OCI-LY1 (cell line): ENCODE data around the gene EPYC.

Source experiments
- H2AFZ ChIP-seq: fragments of 200-600 bp; sonication (generic), shearing (Covaris generic); 2 replicates; pipeline ENCODE4 v1.6.0; 2014; ENCODE audit warnings: antibody characterized with exemption, mild to moderate bottlenecking, low read length
- H3F3A ChIP-seq: fragments of 200-600 bp; sonication (generic), shearing (Covaris generic); 2 replicates; pipeline ENCODE4 v1.6.0; 2014; ENCODE audit warnings: mild to moderate bottlenecking, antibody characterized with exemption, low read length, moderate library complexity; ENCODE audit not compliant: insufficient read depth
- H3K27ac ChIP-seq: fragments of 200-600 bp; sonication (generic); 2 replicates; pipeline ENCODE4 v1.5.1; 2014; ENCODE audit warnings: low read length, mixed run types, mild to moderate bottlenecking, low read depth; ENCODE audit not compliant: poor library complexity, severe bottlenecking
- H3K27me3 ChIP-seq: fragments of 200-600 bp; sonication (generic); 2 replicates; pipeline ENCODE4 v1.6.0; 2014; ENCODE audit warnings: antibody characterized with exemption, mild to moderate bottlenecking, low read length, moderate library complexity; ENCODE audit not compliant: insufficient read depth
- H3K36me3 ChIP-seq: fragments of 200-600 bp; sonication (generic); 2 replicates; pipeline ENCODE4 v1.6.1; 2014; ENCODE audit warnings: mild to moderate bottlenecking, antibody characterized with exemption, low read length, moderate library complexity, mixed read lengths; ENCODE audit not compliant: insufficient read depth
- H3K4me1 ChIP-seq: fragments of 200-600 bp; sonication (generic); 2 replicates; pipeline ENCODE4 v1.5.1; 2014; ENCODE audit warnings: mild to moderate bottlenecking, low read length, moderate library complexity; ENCODE audit not compliant: insufficient read depth, severe bottlenecking
- H3K4me2 ChIP-seq: fragments of 200-600 bp; sonication (generic), shearing (Covaris generic); 2 replicates; pipeline ENCODE4 v1.6.1; 2014; ENCODE audit warnings: low read length
- H3K4me3 ChIP-seq: fragments of 200-600 bp; sonication (generic); 2 replicates; pipeline ENCODE4 v1.5.1; 2014; ENCODE audit warnings: low read length, low read depth, mild to moderate bottlenecking, mixed read lengths; ENCODE audit not compliant: poor library complexity, severe bottlenecking
- H3K79me2 ChIP-seq: fragments of 200-600 bp; shearing (Covaris generic); 2 replicates; pipeline ENCODE4 v1.6.1; 2016; ENCODE audit warnings: mixed run types, low read length, mixed read lengths; ENCODE audit not compliant: insufficient read depth
- H3K9ac ChIP-seq: fragments of 200-600 bp; sonication (generic), shearing (Covaris generic); 2 replicates; pipeline ENCODE4 v1.6.1; 2014; ENCODE audit warnings: mild to moderate bottlenecking, low read length, mixed read lengths
- H3K9me2 ChIP-seq: fragments of 200-600 bp; sonication (generic), shearing (Covaris generic); 2 replicates; pipeline ENCODE4 v1.6.1; 2014; ENCODE audit warnings: low read depth, mild to moderate bottlenecking, low read length, mixed read lengths
- H3K9me3 ChIP-seq: fragments of 200-600 bp; shearing (Covaris generic); 2 replicates; pipeline ENCODE4 v1.6.1; 2014; ENCODE audit warnings: low read length, mixed read lengths
- H4K20me1 ChIP-seq: fragments of 200-600 bp; sonication (generic), shearing (Covaris generic); 2 replicates; pipeline ENCODE4 v1.6.0; 2016; ENCODE audit warnings: mild to moderate bottlenecking, low read length; ENCODE audit not compliant: insufficient read depth
- EZH2 ChIP-seq: fragments of 200-600 bp; sonication (generic), shearing (Covaris generic); IDR thresholded peaks from 2 replicates; pipeline ENCODE4 v1.8.0; 2017; ENCODE audit warnings: borderline replicate concordance, mixed run types, mild to moderate bottlenecking, antibody characterized with exemption, low read length, moderate library complexity, mixed read lengths
- TF ChIP-seq, protein P1 (sequence below): fragments of 200-600 bp; sonication (generic), shearing (Covaris generic); IDR thresholded peaks from 2 replicates; pipeline ENCODE4 v1.5.1; 2017; ENCODE audit warnings: mild to moderate bottlenecking, antibody characterized with exemption, low read length, moderate library complexity, mixed read lengths

EPYC gene

DNA sequence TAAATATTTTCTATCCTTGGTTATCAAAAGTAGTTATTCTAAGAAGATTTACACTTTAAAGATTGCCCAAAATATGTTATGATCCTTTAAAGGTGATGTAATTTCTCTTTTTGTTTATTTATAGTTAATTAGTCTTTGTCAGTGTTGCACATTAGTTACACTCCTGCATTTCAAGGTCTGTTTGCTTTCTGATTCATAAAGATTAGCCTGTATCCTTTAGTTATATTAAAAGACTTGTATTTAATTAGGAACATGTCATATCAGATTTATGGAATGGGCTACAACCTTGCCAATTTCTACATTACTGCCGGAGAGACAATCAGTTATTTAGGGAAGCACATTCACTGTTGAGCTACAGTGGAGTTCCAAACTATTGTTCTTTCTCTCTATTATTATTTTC is 3.5 kb downstream of the EPYC start:
- Histone ChIP-seq H3K9ac (no peak overlapping the region), H3K36me3 (no peaks in the 10 kb centered on the region), H3K79me2 (no peaks in the 10 kb centered on the region), H3K4me3 (no peak overlapping the region), H3K4me1 (no peaks in the 10 kb centered on the region), H3K9me3 (no peaks in the 10 kb centered on the region), H3F3A (no peaks in the 10 kb centered on the region), H4K20me1 (no peaks in the 10 kb centered on the region), H3K4me2 (no peak overlapping the region), H2AFZ (no peak overlapping the region), H3K27ac (no peak overlapping the region), H3K9me2 (no peaks in the 10 kb centered on the region), H3K27me3 (no peaks in the 10 kb centered on the region)
- TF ChIP-seq, protein P1, sequence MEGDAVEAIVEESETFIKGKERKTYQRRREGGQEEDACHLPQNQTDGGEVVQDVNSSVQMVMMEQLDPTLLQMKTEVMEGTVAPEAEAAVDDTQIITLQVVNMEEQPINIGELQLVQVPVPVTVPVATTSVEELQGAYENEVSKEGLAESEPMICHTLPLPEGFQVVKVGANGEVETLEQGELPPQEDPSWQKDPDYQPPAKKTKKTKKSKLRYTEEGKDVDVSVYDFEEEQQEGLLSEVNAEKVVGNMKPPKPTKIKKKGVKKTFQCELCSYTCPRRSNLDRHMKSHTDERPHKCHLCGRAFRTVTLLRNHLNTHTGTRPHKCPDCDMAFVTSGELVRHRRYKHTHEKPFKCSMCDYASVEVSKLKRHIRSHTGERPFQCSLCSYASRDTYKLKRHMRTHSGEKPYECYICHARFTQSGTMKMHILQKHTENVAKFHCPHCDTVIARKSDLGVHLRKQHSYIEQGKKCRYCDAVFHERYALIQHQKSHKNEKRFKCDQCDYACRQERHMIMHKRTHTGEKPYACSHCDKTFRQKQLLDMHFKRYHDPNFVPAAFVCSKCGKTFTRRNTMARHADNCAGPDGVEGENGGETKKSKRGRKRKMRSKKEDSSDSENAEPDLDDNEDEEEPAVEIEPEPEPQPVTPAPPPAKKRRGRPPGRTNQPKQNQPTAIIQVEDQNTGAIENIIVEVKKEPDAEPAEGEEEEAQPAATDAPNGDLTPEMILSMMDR, result no peak
- no peak for TF ChIP-seq EZH2

DNA sequence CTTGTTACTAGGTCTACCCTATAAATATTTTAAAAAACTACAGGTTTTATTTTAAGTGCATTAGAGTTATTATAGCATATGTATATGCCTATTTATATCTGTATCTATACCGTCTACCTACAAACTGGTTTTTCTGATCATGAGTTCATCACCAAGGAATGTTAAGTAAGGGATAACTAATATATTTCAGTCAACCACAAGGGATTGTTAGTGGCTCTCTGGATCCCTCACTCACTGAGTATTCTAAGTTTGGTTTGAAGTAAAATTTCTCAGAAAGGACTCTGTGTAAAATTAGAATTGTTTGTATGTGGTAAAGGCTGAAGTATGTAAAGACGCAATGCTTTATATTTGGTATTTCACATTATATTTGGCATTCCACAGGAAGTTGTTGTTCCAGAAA is 4.8 kb downstream of the EPYC start:
- Histone ChIP-seq H3K9me2 (no peaks in the 10 kb centered on the region), H3K4me1 (no peaks in the 10 kb centered on the region), H4K20me1 (no peaks in the 10 kb centered on the region), H3K4me3 (no peak overlapping the region), H3K9ac (no peak overlapping the region), H3K9me3 (no peaks in the 10 kb centered on the region), H3K27me3 (no peaks in the 10 kb centered on the region), H3K79me2 (no peaks in the 10 kb centered on the region), H3K27ac (no peak overlapping the region), H2AFZ (no peak overlapping the region), H3K36me3 (no peaks in the 10 kb centered on the region), H3F3A (no peaks in the 10 kb centered on the region), H3K4me2 (no peak overlapping the region)
- TF ChIP-seq, protein P1, result no peak
- no peak for TF ChIP-seq EZH2

DNA sequence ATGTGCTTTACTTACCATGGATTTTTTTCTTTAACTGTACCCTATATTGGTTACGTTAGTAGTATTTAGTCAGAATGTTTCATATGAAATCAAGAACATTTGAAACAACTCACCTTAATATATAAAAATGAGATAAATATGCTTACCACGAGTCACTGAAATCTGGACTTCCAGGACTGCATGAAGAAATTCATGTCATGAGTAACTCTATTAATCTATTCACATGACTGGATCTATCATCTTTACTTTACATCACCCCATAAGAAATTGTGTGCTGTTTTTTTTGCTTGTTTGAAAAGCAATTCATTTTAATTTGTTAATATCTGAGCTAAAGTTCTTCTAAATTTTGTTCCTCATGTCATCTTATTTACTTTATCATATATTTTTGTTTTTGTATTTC is 5.2 kb downstream of the EPYC start:
- no peaks in the 10 kb centered on the region for H3K27me3 ChIP-seq
- no peaks in the 10 kb centered on the region for H3K9me2 ChIP-seq
- H3K27ac ChIP-seq, result no peak overlapping the region
- H4K20me1 ChIP-seq, result no peaks in the 10 kb centered on the region
- H3K4me2 ChIP-seq, result no peak overlapping the region
- H3F3A ChIP-seq, result no peaks in the 10 kb centered on the region
- H3K9ac ChIP-seq, result no peak overlapping the region
- no peak for TF ChIP-seq EZH2
- TF ChIP-seq, protein P1, result no peak
- H3K4me1 ChIP-seq, result no peaks in the 10 kb centered on the region
- no peak overlapping the region for H3K4me3 ChIP-seq
- H3K79me2 ChIP-seq, result no peaks in the 10 kb centered on the region
- no peak overlapping the region for H2AFZ ChIP-seq
- no peaks in the 10 kb centered on the region for H3K9me3 ChIP-seq
- H3K36me3 ChIP-seq, result no peaks in the 10 kb centered on the region
